Liver (tissue), 9 donors: ENCODE measurements around the gene TSPEAR. TPM values are rescaled to one million over a fixed set of nuclear protein-coding genes. Genes with fewer than 3 reads are reported as not detected.

Experiments used
- DNase-seq: peaks from one replicate; pipeline ENCODE4 v3.0.0-alpha.2; 2017; ENCODE audit warnings: low spot score
- H3K27ac ChIP-seq, 2 donors: one replicate each; pipeline ENCODE4 v1.7.0; 2013; ENCODE audit warnings: inconsistent platforms in 2 of 2, low read length in 2 of 2, control low read depth in 1 of 2, low read depth in 1 of 2, mild to moderate bottlenecking in 1 of 2
- H3K27me3 ChIP-seq, 4 donors: one replicate each; pipeline versions ENCODE4 v1.6.1 to v1.7.0; 2013; ENCODE audit warnings: low read length in 3 of 4, inconsistent platforms in 1 of 4, mild to moderate bottlenecking in 1 of 4, moderate library complexity in 1 of 4; ENCODE audit not compliant: control insufficient read depth in 4 of 4, insufficient read depth in 4 of 4
- H3K36me3 ChIP-seq, 4 donors: one replicate each; pipeline versions ENCODE4 v1.6.1 to v1.7.0; 2013; ENCODE audit warnings: low read length in 3 of 4, mild to moderate bottlenecking in 3 of 4, low read depth in 1 of 4, moderate library complexity in 1 of 4; ENCODE audit not compliant: control insufficient read depth in 4 of 4, insufficient read depth in 3 of 4
- H3K4me1 ChIP-seq, 4 donors: one replicate each; pipeline versions ENCODE4 v1.6.1 to v1.7.0; 2013; ENCODE audit warnings: low read length in 3 of 4, mild to moderate bottlenecking in 3 of 4, moderate library complexity in 1 of 4; ENCODE audit not compliant: control insufficient read depth in 4 of 4, insufficient read depth in 4 of 4
- H3K4me3 ChIP-seq, 3 donors: one replicate each; pipeline versions ENCODE4 v1.6.1 to v1.7.0; 2013; ENCODE audit warnings: low read length in 3 of 3, control low read depth in 1 of 3, low read depth in 1 of 3, mild to moderate bottlenecking in 1 of 3
- H3K9ac ChIP-seq, 2 donors: one replicate each; pipeline ENCODE4 v1.7.0; 2013; ENCODE audit warnings: low read length in 2 of 2, mild to moderate bottlenecking in 2 of 2, moderate library complexity in 2 of 2, control low read depth in 1 of 2, low read depth in 1 of 2
- H3K9me3 ChIP-seq, 4 donors: one replicate each; pipeline versions ENCODE4 v1.6.1 to v1.7.0; 2013; ENCODE audit warnings: low read length in 3 of 4; ENCODE audit not compliant: control insufficient read depth in 4 of 4
- ATF3 ChIP-seq: IDR thresholded peaks from 2 replicates; pipeline ENCODE4 v1.6.1; 2016; ENCODE audit warnings: antibody characterized with exemption
- CTCF ChIP-seq: fragments of 150-350 bp; IDR thresholded peaks from 2 replicates; pipeline ENCODE4 v1.5.1; 2017; ENCODE audit warnings: improper control_type of control experiment, low read depth, low read length; ENCODE audit not compliant: missing input control
- EGR1 ChIP-seq, 2 donors: IDR thresholded peaks; 2 replicates each; pipeline ENCODE4 v1.6.1; 2016 to 2018; ENCODE audit warnings: antibody characterized with exemption in 2 of 2, low read depth in 2 of 2
- FOXA1 ChIP-seq: IDR thresholded peaks from 2 replicates; pipeline ENCODE4 v1.6.1; 2016; ENCODE audit warnings: antibody characterized with exemption
- FOXA2 ChIP-seq: IDR thresholded peaks from 2 replicates; pipeline ENCODE4 v1.6.1; 2016; ENCODE audit warnings: antibody characterized with exemption
- HNF4A ChIP-seq, 2 donors: conservative IDR thresholded peaks; 2 replicates each; pipeline ENCODE4 v1.6.1; 2016; ENCODE audit warnings: antibody characterized with exemption in 2 of 2, mild to moderate bottlenecking in 2 of 2
- HNF4G ChIP-seq: IDR thresholded peaks from 2 replicates; pipeline ENCODE4 v1.6.1; 2016; ENCODE audit warnings: antibody characterized with exemption
- JUND ChIP-seq, 2 donors: IDR thresholded peaks; 2 replicates each; pipeline ENCODE4 v1.6.1; 2016; ENCODE audit warnings: antibody characterized with exemption in 2 of 2
- RAD21 ChIP-seq, 2 donors: IDR thresholded peaks; 2 replicates each; pipeline ENCODE4 v1.6.1; 2016; ENCODE audit warnings: antibody characterized with exemption in 2 of 2, mild to moderate bottlenecking in 2 of 2
- RXRA ChIP-seq, 2 donors: IDR thresholded peaks; 2 replicates each; pipeline ENCODE4 v1.6.1; 2017 to 2018; ENCODE audit warnings: antibody characterized with exemption in 2 of 2, mild to moderate bottlenecking in 1 of 2
- SP1 ChIP-seq: IDR thresholded peaks from 2 replicates; pipeline ENCODE4 v1.6.1; 2018; ENCODE audit warnings: antibody characterized with exemption, mild to moderate bottlenecking
- YY1 ChIP-seq: IDR thresholded peaks from 2 replicates; pipeline ENCODE4 v1.6.1; 2016; ENCODE audit warnings: antibody characterized with exemption, mild to moderate bottlenecking
- whole genome bisulfite sequencing: extraction: QIAGEN DNeasy Blood & Tissue Kit; methylation state at CpG from one replicate; pipeline ENCODE4 v1.1.7; 2013; 5-methylcytosine and 5-hydroxymethylcytosine counted together
- polyA plus RNA-seq, 2 donors: library from polyadenylated mRNA; stranded (reverse) in 1 of 2; unstranded in 1 of 2; fragments of 200-250 nt in 1 of 2; fragments of >200 nt in 1 of 2; fragmentation: Nextera tagmentation in 1 of 2; extraction: Ambion mirVana in 1 of 2; gene quantifications; one replicate each; pipeline versions ENCODE4 v1.2.1 to v1.2.3, GENCODE V29; 2013 to 2015
- total RNA-seq, 2 donors: library from RNA; depleted of rRNA; stranded (reverse); fragments of >200 nt; gene quantifications; one replicate each; pipeline ENCODE4 v1.2.3, GENCODE V29; 2014
- TF ChIP-seq, protein P1 (sequence below): IDR thresholded peaks from 2 replicates; pipeline ENCODE4 v1.6.1; 2016; ENCODE audit warnings: antibody characterized with exemption, mild to moderate bottlenecking
- TF ChIP-seq, protein P2 (sequence below): IDR thresholded peaks from 2 replicates; pipeline ENCODE4 v1.6.1; 2016; ENCODE audit warnings: antibody characterized with exemption
- donor health status: healthy.
- donor health status: healthy.
- donor health status: healthy.
- donor health status: healthy.
- donor health status: healthy.

The TSPEAR gene
- total and polyA plus RNA-seq, 4 donors, result under 0.01 to 0.14 (median 0.01) TPM; not detected in 1

- WGBS, result 89% methylated on average over 21 of the region's 21 CpGs
- DNase-seq, result no peak
- Histone ChIP-seq H3K27me3 (no peaks in the 10 kb centered on the region), H3K4me1 (peaks cover 0 to 37% (median 16%) of the 10 kb centered on the region in 4 donors), H3K9ac (no peak overlapping the region), H3K27ac (no peak overlapping the region), H3K4me3 (no peak overlapping the region), H3K36me3 (no peaks in the 10 kb centered on the region), H3K9me3 (no peaks in the 10 kb centered on the region)
- TF ChIP-seq HNF4G (no peak), HNF4A (conservative IDR thresholded peaks at IDR 0.05) (no peak), ATF3 (no peak), FOXA1 (no peak), JUND (IDR thresholded peaks at IDR 0.05) (no peak), RAD21 (IDR thresholded peaks at IDR 0.05) (no peak), RXRA (IDR thresholded peaks at IDR 0.05) (no peak), EGR1 (IDR thresholded peaks at IDR 0.05; ENCODE audit: low read depth in 2 of 2) (no peak), CTCF (no peak), SP1 (no peak), YY1 (no peak), FOXA2 (no peak)
- TF ChIP-seq, protein P1, sequence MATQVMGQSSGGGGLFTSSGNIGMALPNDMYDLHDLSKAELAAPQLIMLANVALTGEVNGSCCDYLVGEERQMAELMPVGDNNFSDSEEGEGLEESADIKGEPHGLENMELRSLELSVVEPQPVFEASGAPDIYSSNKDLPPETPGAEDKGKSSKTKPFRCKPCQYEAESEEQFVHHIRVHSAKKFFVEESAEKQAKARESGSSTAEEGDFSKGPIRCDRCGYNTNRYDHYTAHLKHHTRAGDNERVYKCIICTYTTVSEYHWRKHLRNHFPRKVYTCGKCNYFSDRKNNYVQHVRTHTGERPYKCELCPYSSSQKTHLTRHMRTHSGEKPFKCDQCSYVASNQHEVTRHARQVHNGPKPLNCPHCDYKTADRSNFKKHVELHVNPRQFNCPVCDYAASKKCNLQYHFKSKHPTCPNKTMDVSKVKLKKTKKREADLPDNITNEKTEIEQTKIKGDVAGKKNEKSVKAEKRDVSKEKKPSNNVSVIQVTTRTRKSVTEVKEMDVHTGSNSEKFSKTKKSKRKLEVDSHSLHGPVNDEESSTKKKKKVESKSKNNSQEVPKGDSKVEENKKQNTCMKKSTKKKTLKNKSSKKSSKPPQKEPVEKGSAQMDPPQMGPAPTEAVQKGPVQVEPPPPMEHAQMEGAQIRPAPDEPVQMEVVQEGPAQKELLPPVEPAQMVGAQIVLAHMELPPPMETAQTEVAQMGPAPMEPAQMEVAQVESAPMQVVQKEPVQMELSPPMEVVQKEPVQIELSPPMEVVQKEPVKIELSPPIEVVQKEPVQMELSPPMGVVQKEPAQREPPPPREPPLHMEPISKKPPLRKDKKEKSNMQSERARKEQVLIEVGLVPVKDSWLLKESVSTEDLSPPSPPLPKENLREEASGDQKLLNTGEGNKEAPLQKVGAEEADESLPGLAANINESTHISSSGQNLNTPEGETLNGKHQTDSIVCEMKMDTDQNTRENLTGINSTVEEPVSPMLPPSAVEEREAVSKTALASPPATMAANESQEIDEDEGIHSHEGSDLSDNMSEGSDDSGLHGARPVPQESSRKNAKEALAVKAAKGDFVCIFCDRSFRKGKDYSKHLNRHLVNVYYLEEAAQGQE, result no peak
- TF ChIP-seq, protein P2, sequence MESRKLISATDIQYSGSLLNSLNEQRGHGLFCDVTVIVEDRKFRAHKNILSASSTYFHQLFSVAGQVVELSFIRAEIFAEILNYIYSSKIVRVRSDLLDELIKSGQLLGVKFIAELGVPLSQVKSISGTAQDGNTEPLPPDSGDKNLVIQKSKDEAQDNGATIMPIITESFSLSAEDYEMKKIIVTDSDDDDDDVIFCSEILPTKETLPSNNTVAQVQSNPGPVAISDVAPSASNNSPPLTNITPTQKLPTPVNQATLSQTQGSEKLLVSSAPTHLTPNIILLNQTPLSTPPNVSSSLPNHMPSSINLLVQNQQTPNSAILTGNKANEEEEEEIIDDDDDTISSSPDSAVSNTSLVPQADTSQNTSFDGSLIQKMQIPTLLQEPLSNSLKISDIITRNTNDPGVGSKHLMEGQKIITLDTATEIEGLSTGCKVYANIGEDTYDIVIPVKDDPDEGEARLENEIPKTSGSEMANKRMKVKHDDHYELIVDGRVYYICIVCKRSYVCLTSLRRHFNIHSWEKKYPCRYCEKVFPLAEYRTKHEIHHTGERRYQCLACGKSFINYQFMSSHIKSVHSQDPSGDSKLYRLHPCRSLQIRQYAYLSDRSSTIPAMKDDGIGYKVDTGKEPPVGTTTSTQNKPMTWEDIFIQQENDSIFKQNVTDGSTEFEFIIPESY, result no peak
Measured at GRCh38 chr21:44512496-44513388, 198.6 kb downstream of the TSPEAR start.

DNA sequence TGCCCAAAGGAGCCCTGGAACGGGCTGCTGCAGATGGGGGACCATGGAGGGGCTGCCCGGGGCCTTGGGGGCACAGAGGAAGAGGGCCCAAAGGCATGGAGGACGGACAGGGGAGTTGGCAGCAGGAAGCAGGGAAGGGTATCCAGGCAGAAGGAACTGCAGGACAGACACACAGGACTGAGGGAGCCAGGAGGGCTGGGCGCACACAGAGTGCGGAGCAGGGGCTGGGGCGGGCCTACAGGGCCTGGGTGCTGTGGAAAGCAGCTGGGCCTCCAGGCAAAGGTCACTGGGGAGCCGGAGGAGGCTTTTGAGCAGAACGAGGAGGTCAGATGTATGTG lies 199.5 kb downstream of the TSPEAR start:
- DNase-seq, result no peak
- Histone ChIP-seq H3K9ac (no peak overlapping the region), H3K27ac (no peak overlapping the region), H3K36me3 (no peaks in the 10 kb centered on the region), H3K4me3 (no peak overlapping the region), H3K9me3 (no peaks in the 10 kb centered on the region), H3K27me3 (no peaks in the 10 kb centered on the region), H3K4me1 (peaks cover 0 to 35% (median 16%) of the 10 kb centered on the region in 4 donors)
- TF ChIP-seq YY1, result no peak
- no peak for TF ChIP-seq SP1
- TF ChIP-seq RXRA (IDR thresholded peaks at IDR 0.05), result no peak
- WGBS, result 85% methylated on average over 8 of the region's 8 CpGs
